Hematopoietic multipotent progenitor cell (in vitro differentiated cells): ENCODE results near the gene PDE6C. TPM values are rescaled to one million over a fixed set of nuclear protein-coding genes. Genes with fewer than 3 reads are reported as not detected.
A peak's percentile ranks its signal among the peaks of the same experiment; 100 is the strongest.

Source experiments
- DNase-seq, 3 donors: peaks; one replicate each; pipeline ENCODE4 v3.0.0-alpha.2; 2011 to 2015; ENCODE audit warnings: low read depth in 2 of 3, low spot score in 2 of 3
- total RNA-seq: library from RNA; depleted of rRNA; stranded (reverse); fragments of >200 nt; gene quantifications from one replicate; pipeline ENCODE4 v1.2.3, GENCODE V29; 2012

Gene PDE6C
- total RNA-seq, 1 donor, result not detected

DNA sequence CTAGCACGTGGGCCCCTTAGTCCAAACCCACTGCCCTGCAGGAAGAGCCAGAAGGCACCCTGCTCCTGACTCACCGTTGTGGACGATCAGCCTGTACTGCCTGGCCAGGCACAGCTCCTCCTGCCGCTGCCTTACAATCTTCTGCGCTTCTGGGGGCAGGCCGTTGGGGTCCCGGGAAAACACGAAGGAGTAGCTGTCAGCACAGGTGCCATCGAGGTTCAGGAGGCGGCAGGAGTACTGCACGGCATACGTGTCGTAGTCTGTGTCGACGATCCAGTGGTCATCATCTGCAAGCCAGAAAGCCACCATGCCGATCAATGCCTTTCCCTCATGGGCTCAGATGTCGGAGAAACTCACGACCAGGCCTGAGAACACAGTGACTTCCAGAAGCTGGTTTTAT is 18.6 kb upstream of the PDE6C start:
- no peak for DNase-seq

DNA sequence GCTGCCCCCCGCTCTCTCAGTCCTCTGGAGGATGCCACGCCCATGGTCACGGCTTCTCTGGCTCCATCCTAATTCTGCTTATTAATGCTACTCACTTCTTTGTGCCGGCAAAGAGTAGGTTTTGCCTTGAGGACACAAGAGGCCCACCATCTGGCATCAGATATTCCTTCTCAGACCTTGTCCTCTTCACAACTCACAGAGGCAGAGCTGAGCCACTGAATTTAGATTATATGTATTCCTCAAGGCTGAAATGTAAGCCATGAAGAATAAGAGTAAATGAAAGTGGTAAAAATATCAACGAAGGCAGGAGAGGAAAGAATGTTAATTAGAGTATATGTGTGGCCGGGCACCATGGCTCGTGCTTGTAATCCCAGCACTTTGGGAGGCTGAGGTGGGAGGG is 17.8 kb upstream of the PDE6C start:
- DNase-seq, result no peak

DNA sequence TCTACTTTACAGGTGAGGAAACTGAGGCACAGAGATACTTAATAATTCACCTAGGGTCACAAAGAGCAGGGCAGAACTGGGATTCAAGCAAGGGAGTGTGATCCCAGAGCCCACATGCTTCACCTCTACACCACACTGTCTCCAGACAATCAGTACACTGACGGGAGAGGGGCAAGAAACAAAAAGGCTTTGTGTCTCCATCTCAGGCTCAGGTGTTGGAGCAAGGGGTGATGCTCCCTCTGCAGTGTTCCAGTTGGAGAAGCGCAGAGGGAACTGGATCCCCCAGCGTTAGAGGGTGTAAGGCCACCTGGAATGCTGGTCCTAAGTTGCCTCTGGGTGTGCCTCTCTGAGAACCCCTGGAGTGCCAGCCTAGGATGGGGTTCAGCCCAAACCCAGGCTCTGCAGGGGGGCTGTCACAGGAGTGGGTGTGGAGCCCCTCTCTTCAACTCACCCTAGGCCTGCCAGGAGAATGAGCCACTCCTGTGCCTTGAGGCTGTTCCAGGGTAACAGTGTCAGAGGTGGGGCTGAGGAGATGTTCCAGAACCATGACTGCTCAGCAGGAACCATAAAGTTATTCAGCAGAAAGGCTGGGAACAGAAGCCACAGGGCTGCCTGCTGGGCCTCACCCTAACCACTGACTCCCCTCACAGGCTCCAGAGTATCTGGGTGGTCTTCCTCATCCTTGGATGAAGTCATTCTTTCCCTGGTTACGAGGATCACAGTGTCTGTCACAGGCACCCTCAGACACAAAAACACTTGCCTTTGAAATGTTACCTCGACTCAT is 16.8 kb upstream of the PDE6C start:
- DNase-seq, result no peak

DNA sequence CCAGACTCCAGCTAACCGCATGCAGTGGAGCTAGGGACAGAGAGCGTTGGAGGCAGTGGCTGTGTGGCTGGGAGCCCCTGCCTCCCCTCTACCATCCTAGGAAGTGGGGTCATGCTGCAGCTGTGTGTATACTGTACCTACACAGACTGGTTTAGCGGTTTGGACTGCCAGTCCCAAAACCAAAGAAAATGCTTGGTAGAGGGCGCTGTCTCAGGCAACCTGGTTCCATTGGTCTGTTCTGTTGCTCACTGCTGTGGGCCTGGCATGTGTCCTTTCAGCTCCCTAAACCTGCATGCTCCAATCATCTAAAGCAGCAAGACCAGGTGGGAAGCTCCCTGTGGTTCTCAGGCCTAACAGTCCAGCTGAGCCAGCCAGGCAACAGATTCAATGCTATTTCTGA is 15.8 kb upstream of the PDE6C start:
- DNase-seq, result no peak

DNA sequence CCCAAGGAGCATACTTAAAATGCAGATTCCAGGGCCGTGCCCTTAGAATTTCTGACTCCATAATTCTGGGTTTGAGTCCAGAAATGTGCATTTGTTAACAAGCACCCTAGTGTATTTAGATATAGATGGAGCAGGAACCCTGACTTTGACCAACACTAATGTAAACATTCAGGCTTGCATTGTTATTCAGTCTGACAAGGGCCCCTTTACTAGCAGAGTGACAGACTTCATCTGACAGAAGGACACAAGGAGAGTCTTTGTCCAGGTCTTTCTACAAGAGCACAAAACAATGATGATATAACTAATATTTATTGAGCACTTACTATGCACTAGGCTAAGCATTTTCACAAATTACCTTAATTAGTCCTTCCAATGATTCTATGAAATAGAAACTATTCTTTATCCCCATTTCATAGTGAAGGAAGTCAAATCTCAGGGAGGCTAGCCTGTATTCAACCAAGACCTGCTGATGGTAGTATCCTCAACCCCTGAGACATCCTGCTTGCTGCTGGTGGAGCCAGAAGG is 15.2 kb upstream of the PDE6C start:
- DNase-seq, result no peak

DNA sequence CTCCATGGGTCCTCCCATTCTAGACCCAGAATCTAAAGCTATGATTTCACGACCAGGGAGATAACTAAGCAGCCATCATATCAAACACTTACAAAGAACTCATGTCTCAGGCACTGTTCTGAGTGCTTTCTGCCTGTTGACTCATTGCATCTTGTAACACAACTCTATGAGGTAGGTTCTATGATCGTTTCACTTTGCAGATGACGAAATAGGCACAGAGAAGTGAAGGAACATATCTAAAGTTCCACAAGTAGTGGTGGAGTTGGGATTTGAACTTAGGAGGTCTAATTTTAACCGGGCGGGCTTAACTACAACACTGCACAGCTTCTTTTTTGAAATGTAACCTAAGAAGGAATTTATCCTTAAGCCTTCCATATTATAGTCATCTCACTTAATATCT is 14.2 kb upstream of the PDE6C start:
- no peak for DNase-seq

DNA sequence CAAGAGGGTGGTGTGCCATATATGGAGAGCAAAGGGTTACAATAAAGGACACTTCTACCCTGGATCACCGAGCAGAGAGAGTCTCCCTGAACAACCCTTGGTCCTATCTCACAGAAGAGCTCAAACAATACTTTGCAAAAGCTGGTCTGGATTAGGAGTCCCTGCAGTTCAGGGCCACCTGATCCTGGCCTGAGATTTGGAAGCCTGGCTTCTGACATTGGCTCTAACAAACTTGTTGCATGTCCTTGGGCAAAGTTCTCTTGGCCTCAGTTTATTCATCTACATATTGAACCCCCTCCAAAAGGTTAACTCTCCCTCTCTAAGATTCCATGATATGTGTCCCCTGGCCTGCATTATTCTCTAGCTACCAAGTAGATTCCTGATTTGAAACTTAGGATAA is 13.0 kb upstream of the PDE6C start:
- DNase-seq, result no peak

DNA sequence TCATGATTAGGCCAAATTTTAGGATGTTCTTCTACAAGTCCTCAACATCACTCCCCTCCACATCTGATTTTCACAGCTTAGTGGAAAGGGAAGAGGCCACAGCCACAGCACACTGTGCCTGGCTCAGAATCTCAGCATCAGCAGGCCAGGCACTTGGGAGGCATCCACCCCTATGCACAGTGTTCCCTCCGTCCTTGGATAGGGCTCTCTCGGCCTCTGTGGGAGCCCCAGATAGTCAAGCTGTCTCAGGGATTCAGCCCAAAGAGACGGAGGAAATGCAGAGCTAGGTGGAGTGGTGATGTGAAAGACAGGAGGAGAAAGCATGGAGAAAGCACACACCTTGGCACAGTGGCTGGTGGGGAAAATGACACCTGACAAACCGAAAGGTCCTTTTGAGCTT is 12.6 kb upstream of the PDE6C start:
- DNase-seq, result no peak

DNA sequence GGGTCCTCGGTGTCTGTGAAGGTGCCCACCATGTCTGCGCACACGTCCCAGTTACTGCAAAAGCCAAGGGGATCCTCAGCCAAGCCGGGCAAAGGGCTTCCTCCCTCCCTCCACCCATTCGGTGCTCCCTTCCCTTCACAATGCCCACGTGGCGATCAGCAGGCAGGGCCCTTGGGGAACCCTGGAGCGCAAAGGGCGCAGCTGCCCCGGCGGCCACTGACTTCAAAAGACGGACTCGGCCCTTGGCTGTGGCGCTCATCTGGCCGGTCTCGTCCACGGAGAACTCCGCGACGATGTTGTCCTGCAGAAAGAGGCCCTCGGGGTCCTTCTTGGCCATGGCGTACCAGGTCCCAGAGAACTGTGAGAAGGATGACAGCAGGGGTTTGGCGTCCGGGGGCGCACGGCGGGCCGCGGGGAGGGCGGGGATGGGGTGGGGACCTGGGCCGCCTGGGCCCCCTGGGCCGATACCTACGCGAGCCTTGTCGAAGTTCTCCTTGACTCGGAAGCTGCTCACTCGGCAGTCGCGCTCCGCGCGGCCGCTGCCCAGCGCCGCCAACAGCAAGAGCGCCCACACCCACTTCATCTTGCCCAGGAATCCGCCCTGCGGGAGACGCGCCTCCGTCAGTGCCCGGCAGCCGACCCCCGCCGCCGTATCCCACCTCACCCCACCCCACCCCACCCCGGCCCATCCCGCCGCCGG is 11.7 kb upstream of the PDE6C start:
- peak in 2 of 3 donors; percentile 43 to 53 for DNase-seq

DNA sequence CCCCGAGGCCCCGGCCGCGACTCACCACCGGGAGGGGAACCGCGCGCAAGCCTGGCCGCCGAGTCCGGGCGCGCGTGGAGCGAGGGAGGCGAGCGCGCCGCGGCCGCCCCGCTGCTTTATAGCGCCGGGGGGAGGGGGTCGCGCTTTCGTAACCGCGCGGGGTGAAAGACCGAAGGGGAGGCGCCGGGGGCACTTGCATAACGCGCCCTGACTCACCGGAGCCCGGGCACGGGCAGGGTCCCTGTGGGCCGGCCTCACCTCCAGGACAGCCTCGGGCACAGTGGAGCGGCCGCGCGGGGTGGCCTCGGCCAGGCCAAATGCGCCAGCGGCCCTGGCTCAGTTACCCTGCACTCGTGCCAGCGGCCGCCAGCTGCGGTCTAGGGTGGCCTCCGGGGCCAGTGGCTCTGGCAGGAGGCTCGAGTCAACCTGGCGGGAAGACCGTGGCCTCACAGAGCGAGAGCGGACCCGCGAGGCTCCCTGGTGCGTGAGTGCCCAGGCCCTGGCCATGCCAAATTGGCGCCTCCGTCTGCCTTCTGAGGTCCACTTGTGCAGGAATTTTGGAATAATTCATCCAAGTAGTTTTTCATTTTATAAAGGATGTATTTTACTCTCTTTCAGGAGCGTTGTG is 11.1 kb upstream of the PDE6C start, which contains the start of gene RBP4:
RBP4 (minus strand) TSS at position 90 of the 628 bp plus-strand sequence. CDS start 207 bp downstream, outside the sequence.
- peak in 2 of 3 donors; percentile 14 to 26 for DNase-seq

DNA sequence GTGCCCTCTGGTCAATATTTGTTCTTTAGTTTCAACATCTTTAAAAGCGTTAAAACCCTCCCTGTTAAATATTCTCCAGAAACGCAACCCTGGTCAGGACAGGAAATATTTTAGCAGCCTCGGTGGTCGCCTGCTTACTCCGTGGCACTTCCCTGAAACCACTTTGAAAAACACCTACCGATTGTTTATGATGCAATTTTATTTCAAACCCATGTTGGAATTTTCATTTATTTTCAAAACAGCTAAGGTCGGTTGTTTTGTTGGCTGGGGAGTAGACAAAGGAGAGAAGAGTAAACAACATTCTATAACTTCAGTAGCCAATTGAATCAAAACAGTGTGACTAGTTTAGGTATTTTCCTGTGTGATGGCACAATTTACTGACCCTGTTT is 10.6 kb upstream of the PDE6C start:
- DNase-seq, result no peak

DNA sequence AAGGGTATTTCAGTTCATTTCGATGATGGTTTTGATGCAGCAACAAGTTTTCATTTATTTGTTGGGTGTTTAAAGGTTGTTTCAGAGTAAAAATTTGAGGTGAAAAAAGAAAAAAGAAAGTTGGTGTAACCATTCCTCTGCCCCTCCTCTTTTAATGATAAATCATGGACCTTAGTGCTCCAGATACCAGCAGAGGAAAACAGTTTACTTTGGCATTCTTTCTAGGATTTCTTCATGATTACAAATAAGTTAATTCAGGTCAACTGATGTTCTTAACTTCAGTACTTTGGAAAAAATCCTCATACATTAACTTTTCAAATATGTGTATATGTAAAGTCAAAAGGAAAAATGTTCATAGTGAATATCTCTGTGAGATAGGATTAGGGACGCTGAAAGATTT is 9.3 kb upstream of the PDE6C start:
- DNase-seq, result no peak

DNA sequence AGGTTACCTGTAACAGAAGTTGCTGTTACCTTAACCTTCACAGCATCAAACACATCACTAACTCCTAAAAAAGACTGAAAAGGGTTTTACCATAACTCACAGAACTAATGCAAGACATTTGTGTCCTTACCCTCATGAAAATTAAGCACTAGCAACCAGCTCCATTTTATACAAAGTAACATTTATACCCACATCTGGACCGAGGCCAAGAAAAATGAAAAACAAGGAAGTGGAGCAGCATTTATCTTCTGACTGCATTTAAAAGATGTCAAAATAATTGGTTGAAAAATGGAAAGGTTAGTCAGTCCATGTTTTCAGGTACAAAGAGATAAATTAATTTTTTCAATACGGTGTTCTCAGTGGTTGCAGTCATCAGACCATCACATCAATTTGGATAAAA is 8.2 kb upstream of the PDE6C start:
- peak in 2 of 3 donors; percentile 51 to 86 for DNase-seq

DNA sequence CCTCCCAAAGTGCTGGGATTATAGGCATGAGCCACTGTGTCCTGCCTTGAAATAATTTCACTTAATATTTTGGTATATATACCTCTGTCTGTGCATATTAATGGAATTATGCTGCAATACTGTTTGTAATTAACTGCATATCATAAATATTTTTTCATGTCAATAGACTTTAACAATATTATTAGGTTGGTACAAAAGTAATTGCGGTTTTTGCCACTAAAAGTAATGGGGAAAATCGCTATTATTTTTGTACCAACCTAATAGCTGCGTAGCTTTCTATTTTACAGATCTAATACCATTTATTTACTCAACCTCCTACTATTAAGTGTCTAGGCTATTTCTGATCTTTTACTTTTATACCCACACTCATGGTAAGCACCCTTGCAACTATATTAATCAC is 3.9 kb upstream of the PDE6C start:
- DNase-seq, result no peak

DNA sequence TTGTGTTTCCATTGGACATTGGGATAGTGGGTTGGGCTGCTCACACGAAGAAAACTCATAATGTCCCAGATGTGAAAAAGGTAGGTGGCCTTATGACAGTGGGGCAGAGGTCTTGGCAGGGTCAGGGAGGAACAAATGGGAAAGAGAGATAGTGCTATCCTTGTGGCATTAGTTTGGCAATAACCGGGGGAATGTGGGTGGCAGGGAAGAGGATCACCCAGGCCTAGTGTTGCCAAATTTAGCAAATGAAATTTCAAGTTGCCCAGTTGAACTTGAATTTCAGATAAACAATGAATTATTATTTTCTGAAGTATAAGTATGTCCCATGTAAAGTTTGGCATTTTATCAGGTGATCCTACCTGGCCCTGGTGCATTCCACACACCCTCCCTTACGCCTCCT is 789 bp downstream of the PDE6C start:
- DNase-seq, result no peak

DNA sequence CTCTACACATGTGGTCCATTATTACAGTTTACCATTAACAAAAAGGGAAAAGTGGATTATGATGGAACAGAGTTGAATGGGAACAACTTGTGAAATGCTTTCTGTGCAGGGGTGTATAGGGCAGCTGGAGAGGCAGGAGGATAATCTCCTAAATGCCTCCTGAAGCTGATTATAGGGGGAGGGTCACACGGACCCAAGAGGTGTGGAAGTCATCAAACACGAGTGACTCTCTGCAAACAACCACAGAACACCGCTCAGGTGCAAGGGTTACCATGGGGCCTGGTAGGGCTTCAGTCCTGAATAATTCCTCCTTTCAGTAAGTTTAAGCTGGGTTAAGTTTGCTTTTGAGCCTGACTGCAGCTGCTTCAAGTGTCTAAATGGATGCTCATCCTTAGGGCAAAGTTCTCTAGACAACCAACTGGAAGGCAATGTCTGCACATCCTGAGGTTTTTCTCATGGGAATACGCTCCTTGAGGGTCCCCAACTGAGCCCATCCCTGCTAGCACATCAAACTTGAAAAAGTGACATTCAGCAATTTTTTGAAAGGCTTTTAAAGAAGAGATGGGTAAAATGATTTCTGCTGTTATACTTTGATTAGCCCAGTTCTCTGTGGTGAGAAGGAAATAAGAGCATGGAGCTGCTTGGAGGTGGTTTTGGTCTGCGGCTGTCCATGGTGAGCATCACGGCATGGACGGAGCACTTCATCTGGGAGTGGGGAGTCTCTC is 1.9 kb downstream of the PDE6C start:
- no peak for DNase-seq

DNA sequence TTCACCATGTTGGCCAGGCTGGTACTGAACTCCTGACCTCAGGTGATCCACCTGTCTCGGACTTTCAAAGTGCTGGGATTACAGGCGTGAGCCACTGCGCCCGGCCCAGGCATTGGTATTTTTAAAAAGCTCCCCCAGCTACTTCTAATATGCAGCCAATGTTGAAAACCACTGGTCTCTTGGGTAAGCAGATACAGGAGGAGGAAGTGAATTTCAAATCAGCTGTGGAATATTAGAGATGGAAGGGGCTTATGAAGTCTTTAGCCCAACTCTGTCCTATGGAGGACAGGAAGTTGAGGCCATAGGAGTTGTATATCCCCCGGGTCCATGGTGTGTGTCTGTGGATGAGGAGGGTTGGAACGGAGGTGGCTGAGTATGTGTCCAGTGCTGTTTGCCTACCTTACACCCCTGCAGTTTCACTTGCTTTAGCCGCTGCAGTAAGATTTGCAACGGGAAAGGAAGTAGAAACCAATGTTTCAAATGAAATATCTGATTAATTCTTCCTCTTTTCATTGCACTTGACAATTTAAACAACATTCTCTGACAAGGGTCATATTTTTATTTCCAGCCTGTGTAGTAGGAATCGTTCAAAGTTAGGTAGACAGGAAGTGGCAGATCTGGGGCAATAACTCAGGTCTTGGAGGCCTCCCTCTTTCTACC is 3.4 kb downstream of the PDE6C start:
- peak in 1 of 3 donors; percentile 22 for DNase-seq

DNA sequence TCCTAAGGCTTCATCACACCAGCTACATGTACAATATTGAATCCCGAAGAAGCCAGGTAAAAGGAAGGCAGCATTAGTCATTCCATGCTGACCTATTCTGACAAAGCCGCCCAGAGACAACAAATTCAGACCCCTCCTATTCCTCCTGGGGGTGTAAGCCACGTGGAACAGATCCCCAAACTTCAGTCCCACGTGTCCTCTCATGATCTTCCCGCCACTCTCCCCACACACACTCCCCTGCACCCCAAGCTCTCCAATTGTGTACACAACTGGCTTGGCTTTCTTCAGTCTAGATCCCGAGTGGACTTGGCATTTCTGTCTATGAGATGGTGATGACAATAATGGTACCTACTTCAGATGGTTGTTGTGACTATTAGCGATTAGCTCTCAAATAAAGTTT is 8.6 kb downstream of the PDE6C start:
- DNase-seq, result no peak

DNA sequence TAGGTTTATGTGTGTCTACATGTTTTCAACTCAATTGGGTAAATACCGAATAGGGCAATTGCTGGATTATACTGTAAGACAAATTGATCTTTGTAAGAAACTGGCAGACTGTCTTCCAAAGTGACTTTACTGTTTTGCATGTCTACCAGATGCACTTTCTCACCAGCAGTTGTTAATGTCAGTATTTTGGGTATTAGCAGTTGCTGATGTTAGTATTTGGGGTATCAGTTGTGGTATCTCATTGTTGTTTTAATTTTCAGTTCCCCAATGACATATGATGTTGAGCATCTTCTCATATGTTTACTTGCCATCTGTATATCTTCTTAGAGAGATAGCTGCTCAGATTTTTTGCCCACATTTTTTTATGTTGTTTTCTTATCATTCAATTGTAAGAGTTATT is 10.6 kb downstream of the PDE6C start:
- no peak for DNase-seq

DNA sequence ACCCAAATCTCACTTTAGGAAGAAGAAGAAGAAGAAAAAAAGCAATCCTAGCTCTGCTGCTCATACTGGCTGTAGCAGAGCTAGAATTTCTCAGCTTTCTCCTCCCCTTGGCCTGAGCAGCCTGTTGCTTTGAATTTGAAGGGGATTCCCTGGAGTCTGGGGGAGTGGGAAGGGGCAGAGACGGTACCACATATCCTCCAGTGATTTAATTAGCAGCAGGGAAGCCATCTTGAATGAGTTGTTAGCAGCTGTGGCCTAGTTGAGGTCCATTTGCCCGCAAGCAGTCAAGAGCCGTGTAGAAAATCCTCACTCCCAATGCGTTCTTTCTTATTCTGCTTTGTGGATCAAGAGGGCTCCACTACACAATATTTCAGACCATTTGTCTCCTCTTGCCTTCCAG is 16.5 kb downstream of the PDE6C start:
- DNase-seq, result no peak
